HT1080 (cell line): Measurements from ENCODE around the gene CALM1. TPM values are rescaled to one million over a fixed set of nuclear protein-coding genes. Genes with fewer than 3 reads are reported as not detected.
"Not testable (repeated sequence)": the region's sequence is repeated elsewhere in the genome, so short reads cannot be mapped to it uniquely, and the experiment has no call there.

Source experiments
- DNase-seq: peaks from one replicate; pipeline ENCODE4 v3.0.0-alpha.2; 2015; ENCODE audit warnings: low read depth
- total RNA-seq: library from RNA; depleted of rRNA; stranded (reverse); fragments of >200 nt; shearing (Covaris generic); gene quantifications from 2 replicates; pipeline ENCODE4 v1.2.3, GENCODE V29; 2014

CALM1 gene
- total RNA-seq, 1 experiment from 2014 or later, result 648 TPM

GRCh38 chr14:90383126-90383730 is 13.6 kb upstream of the CALM1 start:
- DNase-seq, result peak; percentile 85

DNA sequence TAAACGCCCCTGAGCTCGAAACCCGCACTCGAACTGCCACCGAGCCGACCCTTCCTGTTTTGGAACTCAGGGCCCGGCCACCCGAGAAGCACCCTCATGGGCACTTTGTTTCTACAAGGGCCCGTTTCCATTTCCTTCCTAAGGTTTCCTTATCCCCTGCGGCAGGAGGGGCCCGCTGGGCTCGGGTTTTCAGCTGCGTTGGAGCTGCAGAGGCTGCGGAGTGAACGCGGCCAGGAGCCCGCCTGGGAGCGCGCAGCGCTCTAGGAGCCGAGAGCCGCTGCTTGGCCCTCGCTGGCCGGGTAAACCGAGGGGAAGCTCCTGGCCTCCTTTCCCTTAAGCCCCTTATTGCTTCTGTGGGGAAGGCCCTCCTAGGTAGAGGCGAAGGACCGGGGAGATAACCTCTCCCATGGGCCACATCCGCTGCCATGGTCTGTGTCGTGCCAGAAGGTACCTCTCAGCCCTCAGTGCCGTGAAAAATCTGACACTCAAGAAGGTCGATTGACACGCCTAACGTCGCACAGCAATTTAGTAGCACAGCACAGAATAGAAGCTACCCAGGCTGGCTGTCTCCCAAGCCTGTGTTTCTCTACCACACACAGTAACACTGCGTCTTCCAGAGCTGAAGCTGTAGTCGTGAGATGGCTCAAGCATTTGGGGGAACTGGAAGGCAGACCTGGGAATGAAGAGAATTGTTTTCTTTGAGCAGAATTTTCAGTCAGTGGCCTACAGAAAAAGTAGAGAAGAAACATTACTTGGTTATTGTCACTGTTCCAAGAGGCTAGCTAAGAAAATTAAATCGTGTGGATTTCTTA is 12.9 kb upstream of the CALM1 start:
- no peak for DNase-seq

DNA sequence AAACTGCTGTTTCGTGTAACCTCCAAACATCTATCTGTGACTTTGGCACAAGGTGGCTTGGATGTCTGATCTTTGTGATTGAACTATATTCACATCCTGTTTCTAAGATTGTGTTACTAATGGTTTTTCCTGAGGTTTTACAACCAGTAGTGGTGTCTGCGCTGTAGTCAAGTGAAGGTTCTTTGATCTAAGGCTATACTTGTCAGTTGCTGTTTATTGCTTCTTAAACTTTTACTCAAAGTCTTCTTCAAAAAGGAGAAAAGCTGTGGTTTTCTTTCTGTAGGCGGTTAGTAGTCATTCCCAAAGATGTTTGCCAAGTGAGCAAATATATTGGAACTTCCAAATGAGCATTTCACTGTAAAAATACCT is 12.3 kb upstream of the CALM1 start:
- no peak for DNase-seq

DNA sequence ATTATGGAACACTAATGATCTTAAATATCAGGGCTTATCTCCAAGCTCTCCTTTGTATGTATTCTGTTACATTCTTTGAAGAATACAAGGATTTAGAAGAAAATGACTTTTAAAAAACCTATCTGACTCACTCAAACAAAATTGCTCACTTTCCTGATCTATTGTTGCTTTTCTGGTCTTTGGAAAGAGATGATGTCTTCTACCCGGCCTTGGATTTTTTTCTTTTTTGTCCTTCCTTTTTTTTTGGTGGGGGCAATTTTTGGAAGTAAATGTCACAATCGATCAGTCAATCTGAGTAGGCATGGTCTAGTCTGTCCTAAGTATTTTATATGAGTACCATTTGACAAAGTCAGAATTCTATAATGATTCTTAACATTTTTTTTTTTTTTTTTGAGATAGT is 10.5 kb upstream of the CALM1 start:
- no peak for DNase-seq

GRCh38 chr14:90387206-90387760 is 9.5 kb upstream of the CALM1 start:
- no peak for DNase-seq

- peak; percentile 87 for DNase-seq
These were observed 8.4 kb upstream of the CALM1 start for GRCh38 chr14:90388437-90388836.

GRCh38 chr14:90388982-90389381 is 7.8 kb upstream of the CALM1 start:
- peak; percentile 33 for DNase-seq

GRCh38 chr14:90393966-90394365 is 2.9 kb upstream of the CALM1 start:
- DNase-seq, result no peak

GRCh38 chr14:90394782-90395181 is 2.0 kb upstream of the CALM1 start:
- not testable (repeated sequence) for DNase-seq

GRCh38 chr14:90397425-90398314 is 841 bp downstream of the CALM1 start:
- peak; percentile 48 for DNase-seq

- DNase-seq, result no peak
These were observed 1.5 kb downstream of the CALM1 start for GRCh38 chr14:90398315-90398839.

GRCh38 chr14:90398841-90399540 is 2.2 kb downstream of the CALM1 start:
- no peak for DNase-seq

DNA sequence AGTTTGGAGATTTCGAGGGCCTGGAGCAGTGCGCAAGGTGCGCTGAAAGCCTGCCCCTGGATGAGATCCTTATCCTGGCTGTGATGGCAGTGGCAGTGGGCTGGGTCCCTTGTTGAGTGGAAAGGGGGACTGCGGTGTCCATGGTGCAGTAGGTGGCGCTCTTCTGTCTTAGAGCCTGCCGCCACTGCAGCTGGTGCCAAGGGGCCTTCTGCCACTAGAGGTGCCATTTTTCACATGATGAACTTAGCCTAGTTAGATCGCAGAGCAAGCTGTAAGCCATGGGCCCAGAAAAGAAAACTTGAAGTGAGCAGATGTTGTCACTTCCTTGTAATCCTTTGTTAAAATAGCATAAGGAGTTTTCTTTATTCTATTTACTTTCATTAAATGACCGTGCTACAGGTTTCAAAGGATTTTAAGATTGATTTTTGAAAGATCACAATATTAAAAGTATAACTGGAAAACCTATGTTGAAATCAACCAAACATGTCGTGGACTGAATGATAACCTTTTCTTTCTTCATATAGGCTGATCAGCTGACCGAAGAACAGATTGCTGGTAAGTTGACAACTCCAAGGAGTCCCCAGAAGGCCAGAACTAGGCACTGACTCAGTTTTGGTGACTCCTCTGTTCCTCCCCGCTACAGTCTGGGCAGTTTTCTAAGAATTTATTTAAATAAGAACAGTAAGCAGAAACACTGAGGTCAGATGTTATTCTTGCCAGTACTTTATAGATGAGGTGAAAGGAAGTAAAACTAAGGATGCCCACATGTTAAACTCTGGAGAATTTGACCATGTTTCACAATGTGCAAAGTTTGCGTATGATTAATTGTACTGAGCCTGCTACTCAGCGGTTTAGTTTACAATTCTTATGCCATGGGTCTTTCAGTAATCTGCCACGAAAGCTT is 3.0 kb downstream of the CALM1 start:
- DNase-seq, result peak; percentile 86

GRCh38 chr14:90400904-90401561 is 4.2 kb downstream of the CALM1 start:
- no peak for DNase-seq

GRCh38 chr14:90402016-90402415 is 5.2 kb downstream of the CALM1 start:
- DNase-seq, result no peak

- no peak for DNase-seq
These were observed 6.2 kb downstream of the CALM1 start for GRCh38 chr14:90403065-90403464.

- no peak for DNase-seq
These were observed 8.3 kb downstream of the CALM1 start for GRCh38 chr14:90405101-90405500.

- no peak for DNase-seq
These were observed 8.9 kb downstream of the CALM1 start for GRCh38 chr14:90405755-90406154.

- no peak for DNase-seq
These were observed 9.6 kb downstream of the CALM1 start for GRCh38 chr14:90406384-90406798.
